Left renal cortex interstitium (tissue), 4 donors: ENCODE data around the gene OCEL1. TPM values are rescaled to one million over a fixed set of nuclear protein-coding genes. Genes with fewer than 3 reads are reported as not detected.
A peak's percentile ranks its signal among the peaks of the same experiment; 100 is the strongest.
"Not testable (repeated sequence)": the region's sequence is repeated elsewhere in the genome, so short reads cannot be mapped to it uniquely, and the experiment has no call there.

Source experiments
- DNase-seq, 4 donors: peaks; one replicate each; pipeline ENCODE4 v3.0.0-alpha.2; 2013; ENCODE audit warnings: low read depth in 4 of 4, low spot score in 2 of 4, missing footprints in 1 of 4
- polyA plus RNA-seq, 4 donors: library from polyadenylated mRNA; unstranded; fragments of 120-200 nt; gene quantifications; one replicate each; pipeline ENCODE4 v1.2.1, GENCODE V29; 2013; ENCODE audit not compliant: insufficient read length in 4 of 4

OCEL1 gene
- polyA plus RNA-seq, 4 donors, result 18.6 to 25.7 (median 23.2) TPM

DNA sequence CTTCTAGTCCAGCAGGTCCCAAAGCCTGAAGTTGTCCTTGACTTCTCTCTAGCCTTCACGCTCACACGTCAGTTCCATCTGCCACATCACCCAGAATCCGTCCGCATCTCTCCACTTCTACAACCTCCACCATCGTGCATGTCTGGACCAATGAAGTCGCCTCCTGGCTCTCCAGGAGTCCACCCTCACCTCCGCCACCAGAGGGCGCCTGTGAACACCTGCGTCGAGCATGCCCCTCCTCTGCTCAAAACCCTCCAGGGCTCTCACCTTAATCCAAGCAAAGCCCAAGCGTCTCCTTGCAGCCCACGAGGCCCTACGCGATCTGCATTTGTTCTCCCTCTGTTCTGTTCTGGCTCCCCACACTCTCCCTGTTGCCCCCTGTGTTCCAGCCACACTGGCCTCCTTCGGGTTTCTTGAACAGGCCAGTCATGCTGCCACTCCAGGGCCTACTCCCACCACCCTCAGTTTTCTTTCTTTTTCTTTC, 34.9 kb downstream of the OCEL1 start:
- no peak for DNase-seq

DNA sequence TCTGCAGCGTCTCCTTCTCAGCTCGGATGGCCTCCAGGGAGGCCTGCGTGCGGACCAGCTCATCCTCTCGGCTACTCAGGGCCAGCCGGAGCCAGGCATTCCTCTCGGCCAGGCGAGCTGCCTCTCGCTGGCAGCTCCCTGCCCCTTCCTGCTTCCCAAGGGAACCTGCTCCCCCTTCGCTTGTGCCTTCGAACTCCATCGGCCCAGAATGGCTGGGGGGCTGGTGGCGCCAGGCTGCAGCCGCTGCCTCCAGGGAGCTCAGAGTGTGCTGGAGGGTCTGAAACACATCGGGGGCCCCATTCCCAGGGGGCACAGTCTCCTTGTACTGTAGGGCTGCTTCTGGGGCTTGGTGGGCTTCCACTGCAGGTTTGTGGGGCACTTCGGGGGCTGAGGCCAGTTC, 36.5 kb downstream of the OCEL1 start:
- DNase-seq, result no peak

DNA sequence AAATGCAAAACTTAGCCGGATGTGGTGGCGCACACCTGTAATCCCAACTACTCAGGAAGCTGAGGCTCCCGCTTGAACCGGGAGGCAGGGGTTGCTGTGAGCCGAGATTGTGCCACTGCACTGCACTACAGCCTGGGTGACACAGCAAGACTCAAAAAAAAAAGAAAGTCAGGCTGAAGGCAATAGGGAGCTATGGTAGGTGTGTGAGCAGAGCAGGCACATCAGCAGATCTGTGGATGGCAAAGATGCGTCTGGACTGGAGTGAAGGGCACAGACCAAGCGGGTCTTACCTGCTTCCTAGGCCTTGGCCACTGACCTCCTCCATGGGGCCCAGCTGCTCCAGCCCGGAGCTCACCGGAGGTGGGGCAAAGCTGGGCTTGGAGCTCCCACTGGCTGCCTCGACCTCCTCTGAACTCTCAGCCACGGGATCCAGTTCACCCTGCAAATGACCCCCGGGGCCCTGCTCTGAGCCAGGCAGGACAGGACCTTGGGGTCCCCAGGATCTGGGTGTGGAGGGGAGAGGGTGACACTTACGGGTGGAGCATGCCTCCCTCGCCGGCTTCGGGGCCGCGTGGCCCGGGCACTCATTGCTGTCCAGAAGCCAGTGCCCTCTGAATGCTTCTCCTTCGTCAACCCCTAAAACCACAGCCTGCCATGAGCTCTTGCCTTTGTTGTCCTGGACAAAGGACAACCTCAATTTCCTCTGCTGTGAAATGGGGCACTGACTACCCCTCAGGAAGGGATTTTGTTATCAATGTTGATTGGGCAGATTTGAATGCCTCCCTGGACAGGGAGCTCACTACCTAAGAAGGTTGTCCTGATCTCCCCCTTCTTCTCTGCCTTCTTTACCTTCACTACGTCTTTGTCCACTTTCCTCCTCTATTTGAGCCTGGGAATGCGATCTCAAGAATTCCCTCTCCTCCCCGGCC, 38.0 kb downstream of the OCEL1 start:
- DNase-seq, result no peak

DNA sequence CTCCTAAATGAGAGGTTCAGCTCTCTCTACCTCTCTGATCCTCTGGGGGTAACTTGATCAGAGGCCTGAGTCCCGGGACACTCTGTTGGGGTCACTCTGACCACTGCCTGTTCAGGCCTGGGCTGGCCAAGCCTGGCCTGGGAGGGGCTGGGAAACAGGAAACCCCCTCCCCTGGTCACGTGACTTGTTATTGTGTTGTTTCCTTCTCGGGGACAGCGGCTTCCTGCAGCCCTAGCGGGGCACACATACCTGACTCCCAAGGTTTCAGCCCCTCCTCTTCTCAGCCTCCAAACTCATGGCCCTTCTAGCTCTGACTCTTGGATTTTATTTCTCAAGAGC, 38.6 kb downstream of the OCEL1 start, which contains the start of gene USHBP1:
TSS of gene USHBP1 (minus strand) at position 105 of the 339 bp plus-strand sequence. CDS start 446 bp downstream, outside the sequence.
- no peak for DNase-seq

- no peak for DNase-seq
These were observed 40.0 kb downstream of the OCEL1 start for GRCh38 chr19:17266026-17266425.

GRCh38 chr19:17266589-17266974, 40.6 kb downstream of the OCEL1 start:
- no peak for DNase-seq

DNA sequence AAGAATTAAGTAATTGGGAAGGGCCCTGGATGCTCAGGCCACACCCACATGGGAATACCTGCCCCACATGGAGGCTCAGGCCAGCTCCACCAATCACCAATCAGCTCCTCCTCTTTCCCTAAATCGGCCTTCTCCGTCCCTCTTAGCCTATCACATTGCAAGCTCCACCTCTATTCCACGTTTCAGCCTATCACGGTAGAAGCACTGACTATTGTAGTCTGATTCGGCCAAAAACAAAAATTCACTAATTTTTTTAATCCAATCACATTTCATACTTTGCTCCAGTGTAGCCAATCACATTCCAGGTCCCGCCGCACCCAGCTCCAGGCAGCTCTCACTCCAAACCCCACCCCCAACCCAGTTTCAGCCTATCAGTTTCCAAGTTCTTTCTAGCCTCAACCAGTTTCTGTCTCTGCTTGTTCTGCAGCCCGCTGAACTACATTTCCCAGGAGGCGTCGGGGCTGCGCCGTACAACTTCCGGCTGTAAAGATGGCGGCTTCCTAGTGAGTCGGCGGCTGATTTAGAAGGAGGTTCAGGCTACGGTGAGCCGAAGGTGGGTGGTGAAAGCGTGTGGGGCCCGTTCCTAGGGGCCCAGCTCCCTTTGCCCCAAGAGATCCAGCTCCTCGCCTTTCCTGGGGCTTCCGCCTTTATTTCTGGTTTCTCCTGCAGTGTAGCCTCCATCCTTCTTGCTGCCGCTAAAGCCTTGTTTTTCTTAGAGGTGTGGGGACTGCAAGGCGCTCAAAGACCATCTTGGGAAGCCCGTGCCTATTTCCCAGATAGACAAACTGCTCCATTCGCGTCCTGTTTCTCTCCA, 41.2 kb downstream of the OCEL1 start, which contains the start of gene BABAM1:
TSS of gene BABAM1 (plus strand) at position 469 of the 814 bp plus-strand sequence. CDS start 1,364 bp downstream, outside the sequence.
- DNase-seq, result peak; percentile 89 to 99 (median 94)

- DNase-seq, result no peak
These were observed 42.7 kb downstream of the OCEL1 start for GRCh38 chr19:17268754-17269153.

- DNase-seq, result not testable (repeated sequence)
These were observed 48.9 kb downstream of the OCEL1 start for GRCh38 chr19:17274892-17275291.

GRCh38 chr19:17275441-17276175, 49.6 kb downstream of the OCEL1 start:
- DNase-seq, result no peak

Other genes with a start within 250 kb of the OCEL1 start
- gene CPAMD8, start 199.4 kb upstream of the OCEL1 start, polyA plus RNA-seq, result 10 to 100 TPM; 32.8 to 61.5 (median 45.7) TPM
- gene HAUS8, start 150.8 kb upstream of the OCEL1 start, polyA plus RNA-seq, result 10 to 100 TPM; 11.7 to 17.0 (median 15.5) TPM
- gene MYO9B, start 150.4 kb upstream of the OCEL1 start, polyA plus RNA-seq, result 10 to 100 TPM; 45.2 to 74.4 (median 53.9) TPM
- gene USE1, start 10.9 kb upstream of the OCEL1 start, polyA plus RNA-seq, result 10 to 100 TPM; 27.1 to 37.3 (median 31.3) TPM
- gene NR2F6, start 19.7 kb downstream of the OCEL1 start, polyA plus RNA-seq, result 10 to 100 TPM; 35.1 to 64.1 (median 48.9) TPM
- 1 to 10 TPM; 4.8 to 8.0 (median 7.6) TPM for gene USHBP1, start 38.5 kb downstream of the OCEL1 start, polyA plus RNA-seq
- 100 to 1,000 TPM in 3 of 4 donors, 10 to 100 TPM in 1; 99.9 to 118 (median 108) TPM for gene BABAM1, start 41.2 kb downstream of the OCEL1 start, polyA plus RNA-seq
- 1 to 10 TPM in 2 of 4 donors, under 1 TPM in 2; 0.86 to 2.3 (median 1.3) TPM for gene ANKLE1, start 55.7 kb downstream of the OCEL1 start, polyA plus RNA-seq
- 10 to 100 TPM in 3 of 4 donors, 1 to 10 TPM in 1; 7.8 to 15.5 (median 12.6) TPM for gene ABHD8, start 77.2 kb downstream of the OCEL1 start, polyA plus RNA-seq
- 10 to 100 TPM; 48.5 to 77.6 (median 57.3) TPM for gene MRPL34, start 79.6 kb downstream of the OCEL1 start, polyA plus RNA-seq
- 10 to 100 TPM; 31.3 to 48.7 (median 42.8) TPM for gene DDA1, start 83.3 kb downstream of the OCEL1 start, polyA plus RNA-seq
- gene ANO8, start 108.6 kb downstream of the OCEL1 start, polyA plus RNA-seq, result 10 to 100 TPM in 3 of 4 donors, 1 to 10 TPM in 1; 8.3 to 21.1 (median 13.1) TPM
- gene GTPBP3, start 111.3 kb downstream of the OCEL1 start, polyA plus RNA-seq, result 10 to 100 TPM; 15.7 to 37.9 (median 24.6) TPM
- gene PLVAP, start 151.1 kb downstream of the OCEL1 start, polyA plus RNA-seq, result 100 to 1,000 TPM; 162 to 238 (median 195) TPM
- gene CCDC194, start 168.0 kb downstream of the OCEL1 start, polyA plus RNA-seq, result 1 to 10 TPM in 2 of 4 donors, under 1 TPM in 2; 0.83 to 6.2 (median 3.3) TPM
- gene BST2, start 179.4 kb downstream of the OCEL1 start, polyA plus RNA-seq, result 100 to 1,000 TPM; 103 to 178 (median 119) TPM
- gene MVB12A, start 193.8 kb downstream of the OCEL1 start, polyA plus RNA-seq, result 10 to 100 TPM; 53.2 to 97.6 (median 80.9) TPM
- gene TMEM221, start 222.4 kb downstream of the OCEL1 start, polyA plus RNA-seq, result 1 to 10 TPM; 2.4 to 3.9 (median 3.3) TPM
- under 1 TPM in 2 of 4 donors, not detected in 2; 0.26 to 0.28 TPM for gene NXNL1, start 234.7 kb downstream of the OCEL1 start, polyA plus RNA-seq
- 10 to 100 TPM; 10.7 to 24.7 (median 19.1) TPM for gene SLC27A1, start 244.3 kb downstream of the OCEL1 start, polyA plus RNA-seq